K562 (cell line): ENCODE results near the gene CBFA2T2. TPM values are rescaled to one million over a fixed set of nuclear protein-coding genes. Genes with fewer than 3 reads are reported as not detected.
A peak's percentile ranks its signal among the peaks of the same experiment; 100 is the strongest.

Experiments used
- ATAC-seq: fragments of 200-7000 bp; cut with Tn5 transposase; 3 replicates; pipeline ENCODE4 v1.9.1; 2020; ENCODE audit warnings: moderate library complexity
- BruUV-seq: library from RNA; stranded (reverse); fragments of 400-500 nt; replicated peaks from 2 replicates; lab custom pipeline; 2021; lab: Mats Ljungman, UMichigan
- CTCF ChIA-PET: fragments of 300-600 bp; formaldehyde crosslinking; extraction: SDS; loops from one replicate; lab custom pipeline; 2021; ENCODE audit warnings: low intra/inter-chr PET ratio; lab: Yijun Ruan, JAX
- POLR2A ChIA-PET: fragments of 300-600, 350-650 bp; sonication (Branson Sonifier 250); formaldehyde crosslinking; extraction: SDS; loops from one replicate; lab custom pipeline; 2021; ENCODE audit warnings: antibody characterized with exemption, inconsistent platforms; lab: Yijun Ruan, JAX
- DNase-seq, 4 experiments: peaks; one replicate each; pipeline versions ENCODE4 v3.0.0 to v3.0.0-alpha.2; 2011 to 2018; ENCODE audit warnings: low spot score in 3 of 4, mixed read lengths in 3 of 4; ENCODE audit errors: extremely low read depth in 1 of 4
- FAIRE-seq: peaks from 2 replicates; lab custom pipeline; 2011; peaks lifted over from hg19 to GRCh38; lab: Jason Lieb, UNC
- H2AFZ ChIP-seq: 2 replicates; pipeline ENCODE4 v1.6.0; 2011; ENCODE audit warnings: low read depth, low read length, control low read depth, inconsistent platforms
- H3K27ac ChIP-seq: fragments of 200-600 bp; 3 replicates; pipeline ENCODE4 v1.8.0; 2011; ENCODE audit warnings: low read depth, mild to moderate bottlenecking, control low read depth, inconsistent platforms, low read length, moderate library complexity, mixed read lengths; ENCODE audit errors: extremely low read depth
- H3K27me3 ChIP-seq, 2 experiments: fragments of 300-600 bp in 1 of 2; 2 replicates in 1 of 2; 3 replicates in 1 of 2; pipeline versions ENCODE4 v1.6.0 to v1.8.0; 2011; ENCODE audit warnings: inconsistent platforms in 2 of 2, low read length in 2 of 2, mild to moderate bottlenecking in 1 of 2, mixed read lengths in 1 of 2, moderate library complexity in 1 of 2; ENCODE audit not compliant: control insufficient read depth in 2 of 2, insufficient read depth in 2 of 2
- H3K36me3 ChIP-seq: fragments of 300-600 bp; 3 replicates; pipeline ENCODE4 v1.8.0; 2011; ENCODE audit warnings: mild to moderate bottlenecking, low read length, inconsistent platforms; ENCODE audit not compliant: control insufficient read depth, insufficient read depth
- H3K4me1 ChIP-seq, 2 experiments: fragments of 200-600 bp in 1 of 2; replicated peaks in 1 of 2; 2 replicates in 1 of 2; 3 replicates in 1 of 2; pipeline versions ENCODE4 v1.5.1 to v1.8.0; 2011; ENCODE audit warnings: inconsistent platforms in 2 of 2, low read length in 2 of 2, mild to moderate bottlenecking in 1 of 2, mixed read lengths in 1 of 2, moderate library complexity in 1 of 2; ENCODE audit not compliant: control insufficient read depth in 2 of 2, insufficient read depth in 2 of 2
- H3K4me2 ChIP-seq: 2 replicates; pipeline ENCODE4 v1.6.1; 2011; ENCODE audit warnings: low read length, control low read depth, inconsistent platforms, mixed read lengths; ENCODE audit not compliant: insufficient read depth
- H3K4me3 ChIP-seq: fragments of 200-600 bp; sonication (generic), shearing (Covaris generic); 2 replicates; pipeline ENCODE4 v1.5.1; 2016; ENCODE audit warnings: control low read depth, inconsistent platforms
- H3K79me2 ChIP-seq: fragments of 200-600 bp; 3 replicates; pipeline ENCODE4 v1.8.0; 2011; ENCODE audit warnings: low read length, inconsistent platforms; ENCODE audit not compliant: control insufficient read depth, insufficient read depth
- H3K9ac ChIP-seq, 2 experiments: 2 replicates each; pipeline versions ENCODE4 v1.6.0 to v1.6.1; 2011; ENCODE audit warnings: low read depth in 2 of 2, low read length in 2 of 2, control low read depth in 1 of 2, inconsistent platforms in 1 of 2, mild to moderate bottlenecking in 1 of 2, mixed read lengths in 1 of 2; ENCODE audit not compliant: insufficient read depth in 1 of 2
- H3K9me1 ChIP-seq: one replicate; pipeline ENCODE4 v1.6.0; 2011; ENCODE audit warnings: inconsistent platforms, mild to moderate bottlenecking, low read length, moderate library complexity; ENCODE audit not compliant: control insufficient read depth, insufficient read depth
- H3K9me3 ChIP-seq: replicated peaks from 2 replicates; pipeline ENCODE4 v1.5.1; 2011; ENCODE audit warnings: low read depth, low read length, inconsistent platforms; ENCODE audit not compliant: control insufficient read depth, insufficient read depth
- H4K20me1 ChIP-seq: replicated peaks from 2 replicates; pipeline ENCODE4 v1.6.1; 2011; ENCODE audit warnings: low read length, inconsistent platforms, mixed read lengths; ENCODE audit not compliant: control insufficient read depth, insufficient read depth
- E2F8 ChIP-seq: fragments of 450-650 bp; IDR thresholded peaks from 2 replicates; pipeline ENCODE4 v1.7.1; 2018; ENCODE audit warnings: mild to moderate bottlenecking, low read depth; ENCODE audit not compliant: partially characterized antibody
- ELK3 ChIP-seq: fragments of 450-650 bp; formaldehyde crosslinking; IDR thresholded peaks from 2 replicates; pipeline ENCODE4 v1.4.0; 2020; ENCODE audit warnings: mild to moderate bottlenecking
- HNRNPH1 ChIP-seq: fragments of 200-400 bp; formaldehyde crosslinking; optimal IDR thresholded peaks from 2 replicates; pipeline ENCODE3; 2017; ENCODE audit warnings: low read depth, mild to moderate bottlenecking, low read length, moderate library complexity
- IRF1 ChIP-seq: sonication (generic); formaldehyde crosslinking; IDR thresholded peaks from 2 replicates; pipeline ENCODE4 v1.8.0; 2022; ENCODE audit warnings: missing genetic modification reagents, mild to moderate bottlenecking, borderline replicate concordance
- MAZ ChIP-seq, 2 experiments: fragments of 450-650 bp in 1 of 2; sonication (generic) in 1 of 2; formaldehyde crosslinking; IDR thresholded peaks in 1 of 2; conservative IDR thresholded peaks in 1 of 2; 2 replicates each; pipeline versions ENCODE4 v1.4.0 to v1.5.0; 2020; ENCODE audit warnings: mild to moderate bottlenecking in 1 of 2, missing genetic modification reagents in 1 of 2
- MCM3 ChIP-seq: fragments of 450-650 bp; IDR thresholded peaks from 2 replicates; pipeline ENCODE4 v1.6.1; 2016
- POLR2AphosphoS5 ChIP-seq: IDR thresholded peaks from 2 replicates; pipeline ENCODE4 v1.6.1; 2011; ENCODE audit warnings: mild to moderate bottlenecking, low read depth, low read length, moderate library complexity; ENCODE audit not compliant: control insufficient read depth, insufficient read depth
- SMARCE1 ChIP-seq: fragments of 450-650 bp; IDR thresholded peaks from 2 replicates; pipeline ENCODE4 v1.7.1; 2016; ENCODE audit warnings: mild to moderate bottlenecking
- SREBF2 ChIP-seq: sonication (generic); formaldehyde crosslinking; IDR thresholded peaks from 2 replicates; pipeline ENCODE4 v1.4.0; 2020; ENCODE audit warnings: mild to moderate bottlenecking, missing genetic modification reagents
- STAT5A ChIP-seq: IDR thresholded peaks from 2 replicates; pipeline ENCODE4 v1.6.1; 2012; ENCODE audit warnings: low read length, inconsistent platforms, borderline replicate concordance
- ZBTB33 ChIP-seq: sonication (generic); formaldehyde crosslinking; IDR thresholded peaks from 2 replicates; pipeline ENCODE4 v1.8.1; 2023; ENCODE audit warnings: mild to moderate bottlenecking, missing genetic modification reagents
- ZNF197 ChIP-seq: fragments of 200-800 bp; sonication (Bioruptor generic); IDR thresholded peaks from 2 replicates; pipeline ENCODE4 v1.6.1; 2016; ENCODE audit warnings: low read depth, missing genetic modification characterization, missing compliant biosample characterization
- WGBS: fragments of 100-300 bp; shearing (Covaris generic); methylation state at CpG from one replicate; pipeline ENCODE4 v1.1.6; 2016; ENCODE audit warnings: low coverage, mixed read lengths; ENCODE audit not compliant: insufficient coverage; ENCODE audit errors: missing lambda C conversion rate; 5-methylcytosine and 5-hydroxymethylcytosine counted together
- in situ Hi-C: fragments of 300-500 bp; cut with MboI; formaldehyde crosslinking; loops from 4 replicates; pipeline ENCODE4 v1.15.0; 2018; ENCODE audit warnings: inconsistent platforms, mixed read lengths
- intact Hi-C: fragments of 100-400 bp; cut with micrococcal nuclease; formaldehyde crosslinking; loops from 2 replicates; pipeline ENCODE4 v1.14.2; 2022
- polyA plus RNA-seq, 8 experiments: library from polyadenylated mRNA; depleted of rRNA in 4 of 8; stranded (reverse) in 5 of 8; unstranded in 3 of 8; fragments of >200 nt; fragmentation: Nextera tagmentation in 2 of 8; fragmentation: Illumina TruSeq in 1 of 8; extraction: Ambion mirVana in 2 of 8; extraction: Trizol in 1 of 8; gene quantifications; 2 replicates each; pipeline versions ENCODE4 v1.2.1 to v1.2.3, GENCODE V29; 2011 to 2014; ENCODE audit warnings: inconsistent platforms in 1 of 8, missing spikeins in 1 of 8
- total RNA-seq, 7 experiments: library from RNA; depleted of rRNA in 6 of 7; stranded (reverse); fragments of >200 nt in 6 of 7; fragmentation: Illumina TruSeq in 2 of 7; extraction: Trizol in 2 of 7; gene quantifications; 2 replicates each; pipeline versions ENCODE4 v1.2.1 to v1.2.3, GENCODE V29; 2011 to 2021; ENCODE audit warnings: low replicate concordance in 1 of 7
- TF ChIP-seq, protein P1 (sequence below), 3 experiments: IDR thresholded peaks in 2 of 3; conservative IDR thresholded peaks in 1 of 3; 2 replicates each; pipeline ENCODE4 v1.5.1; 2011 to 2012; ENCODE audit warnings: low read length in 3 of 3, mild to moderate bottlenecking in 3 of 3, control low read depth in 2 of 3, improper control_type of control experiment in 1 of 3, inconsistent platforms in 1 of 3, low read depth in 1 of 3, mixed read lengths in 1 of 3, moderate library complexity in 1 of 3; ENCODE audit not compliant: insufficient read depth in 2 of 3

Gene CBFA2T2
- total and polyA plus RNA-seq, 9 of the 15 experiments (the other 6 are each of a cell fraction or from before 2014, with no cell fraction given), result 0.27 to 9.6 (median 5.8) TPM

DNA sequence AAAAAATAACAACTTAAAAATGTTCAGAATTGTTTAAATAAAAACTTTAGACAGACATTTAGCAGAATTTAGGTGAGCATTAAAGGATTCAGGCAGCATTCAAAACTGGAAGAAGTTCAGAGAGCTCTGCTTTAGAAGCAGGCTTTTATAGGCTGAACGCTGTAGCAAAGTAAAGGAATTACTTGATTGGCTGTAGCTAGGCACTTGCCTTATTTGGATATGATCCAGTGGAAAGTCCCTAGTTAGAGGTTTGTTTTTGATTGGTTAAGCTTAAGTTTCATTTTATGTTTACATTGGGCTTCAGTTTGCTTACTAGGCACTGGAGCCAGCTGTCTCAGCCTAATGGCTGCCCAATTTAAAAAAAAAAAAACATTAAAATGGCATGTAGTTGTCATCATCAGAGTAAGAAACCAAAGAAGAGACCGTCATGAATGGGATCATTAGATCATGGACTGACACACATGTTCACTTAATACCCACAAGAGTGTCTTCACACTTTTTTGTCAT lies 65.1 kb downstream of the CBFA2T2 start:
- no peak overlapping the region for H3K9ac ChIP-seq
- no peaks in the 10 kb centered on the region for H3K27me3 ChIP-seq
- in situ Hi-C loops, result no loop called here
- WGBS, result 28% methylated on average over 2 of the region's 2 CpGs
- H3K36me3 ChIP-seq, result no peaks in the 10 kb centered on the region; the same call in 2 of the 3 replicates
- peak overlapping the region; percentile 20; the same call in 1 of the 3 replicates for H3K27ac ChIP-seq
- H3K4me2 ChIP-seq, result no peak overlapping the region
- no peak overlapping the region for H2AFZ ChIP-seq
- ChIA-PET CTCF (interaction anchor here (1.5 kb wide), 1 partner anchor 177 kb away, joined by 4 read pairs; the partner anchor contains the start of gene ZNF341), POLR2A (no interaction called here)
- no peaks in the 10 kb centered on the region for H3K79me2 ChIP-seq
- FAIRE-seq (peak; percentile 65), ATAC-seq (peak; percentile 86), DNase-seq (peak in 2 of 4 experiments; percentile 25 to 72)
- H3K4me3 ChIP-seq, result no peak overlapping the region
- H3K9me3 ChIP-seq, result no peaks in the 10 kb centered on the region
- BruUV-seq, result no TSS peak
- no peaks in the 10 kb centered on the region for H4K20me1 ChIP-seq
- H3K4me1 ChIP-seq, result no peaks in the 10 kb centered on the region
- intact Hi-C loops, result no loop called here
- no peaks in the 10 kb centered on the region for H3K9me1 ChIP-seq
- no peak for TF ChIP-seq POLR2AphosphoS5
- TF ChIP-seq MAZ (CRISPR knock-in tag; conservative IDR thresholded peaks at IDR 0.05 in 1 of 2, IDR thresholded peaks at IDR 0.05 in 1 of 2), result no peak
- no peak for TF ChIP-seq STAT5A
- TF ChIP-seq E2F8, result no peak
- no peak for TF ChIP-seq SMARCE1
- TF ChIP-seq IRF1 (CRISPR knock-in tag), result no peak
- no peak for TF ChIP-seq ZNF197 (CRISPR knock-in tag)
- no peak for TF ChIP-seq ZBTB33 (CRISPR knock-in tag)
- no peak for TF ChIP-seq SREBF2 (CRISPR knock-in tag)
- no peak for TF ChIP-seq HNRNPH1
- no peak for TF ChIP-seq ELK3 (CRISPR knock-in tag)
- TF ChIP-seq MCM3, result no peak
- TF ChIP-seq, protein P1, sequence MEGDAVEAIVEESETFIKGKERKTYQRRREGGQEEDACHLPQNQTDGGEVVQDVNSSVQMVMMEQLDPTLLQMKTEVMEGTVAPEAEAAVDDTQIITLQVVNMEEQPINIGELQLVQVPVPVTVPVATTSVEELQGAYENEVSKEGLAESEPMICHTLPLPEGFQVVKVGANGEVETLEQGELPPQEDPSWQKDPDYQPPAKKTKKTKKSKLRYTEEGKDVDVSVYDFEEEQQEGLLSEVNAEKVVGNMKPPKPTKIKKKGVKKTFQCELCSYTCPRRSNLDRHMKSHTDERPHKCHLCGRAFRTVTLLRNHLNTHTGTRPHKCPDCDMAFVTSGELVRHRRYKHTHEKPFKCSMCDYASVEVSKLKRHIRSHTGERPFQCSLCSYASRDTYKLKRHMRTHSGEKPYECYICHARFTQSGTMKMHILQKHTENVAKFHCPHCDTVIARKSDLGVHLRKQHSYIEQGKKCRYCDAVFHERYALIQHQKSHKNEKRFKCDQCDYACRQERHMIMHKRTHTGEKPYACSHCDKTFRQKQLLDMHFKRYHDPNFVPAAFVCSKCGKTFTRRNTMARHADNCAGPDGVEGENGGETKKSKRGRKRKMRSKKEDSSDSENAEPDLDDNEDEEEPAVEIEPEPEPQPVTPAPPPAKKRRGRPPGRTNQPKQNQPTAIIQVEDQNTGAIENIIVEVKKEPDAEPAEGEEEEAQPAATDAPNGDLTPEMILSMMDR (IDR thresholded peaks at IDR 0.05 in 2 of 3, conservative IDR thresholded peaks at IDR 0.05 in 1 of 3; ENCODE audit: insufficient read depth in 2 of 3, low read depth in 1 of 3, low read length in 3 of 3), result 0 out of 6 replicates have a peak, but pooled peaks of 1 of the 3 experiments have one; percentile 4
